ENCODE results near the gene FCAR. TPM values are rescaled to one million over a fixed set of nuclear protein-coding genes. Genes with fewer than 3 reads are reported as not detected.

The FCAR gene
- total and polyA plus RNA-seq, 2 of the 4 experiments (the other 2 are of a cell fraction): not detected

DNA sequence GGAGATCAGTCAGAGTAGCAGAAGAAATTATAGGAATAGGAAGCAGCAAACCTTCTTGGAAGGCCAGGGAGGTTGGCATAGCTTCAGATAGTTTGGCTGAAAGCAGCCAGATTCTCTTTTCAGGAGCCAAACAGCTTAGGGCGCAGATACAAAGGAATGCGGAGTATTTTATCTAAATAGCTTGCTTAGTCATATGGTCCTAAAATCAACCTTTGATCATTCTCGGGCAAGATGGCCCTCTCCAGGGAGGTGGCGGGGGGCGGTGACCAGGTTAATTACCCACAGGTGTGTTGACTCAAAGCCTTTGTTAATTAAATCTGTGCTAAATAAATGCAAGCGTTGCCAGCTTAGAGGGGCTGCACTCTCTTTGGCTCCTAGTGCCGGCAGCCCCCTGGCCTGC is 19.4 kb downstream of the FCAR start:
- Histone ChIP-seq H2BK120ac (ENCODE audit: low read depth, low read length) (no peak overlapping the region), H2BK20ac (ENCODE audit: low read depth, low read length) (no peak overlapping the region), H3K18ac (ENCODE audit: low read depth, low read length) (no peak overlapping the region), H2AK9ac (replicated peaks; ENCODE audit: low read depth, low read length, poor library complexity) (no peak overlapping the region), H3K27ac (ENCODE audit: insufficient read depth, low read length) (no peak overlapping the region), H3K14ac (replicated peaks; ENCODE audit: low read depth, low read length) (no peak overlapping the region), H2AK5ac (ENCODE audit: low read depth, low read length) (no peak overlapping the region), H4K20me1 (ENCODE audit: insufficient read depth, low read length) (no peaks in the 10 kb centered on the region), H3K9me1 (ENCODE audit: insufficient read depth, low read length) (no peaks in the 10 kb centered on the region), H4K91ac (ENCODE audit: insufficient read depth, low read depth, low read length) (no peak overlapping the region), H3K9ac (ENCODE audit: low read depth, low read length) (no peak overlapping the region), H3K79me1 (ENCODE audit: low read depth in 1 of 2, low read length in 2 of 2) (no peaks in the 10 kb centered on the region), H3K4me1 (ENCODE audit: control insufficient read depth, insufficient read depth, low read length) (no peaks in the 10 kb centered on the region), H3K36me3 (ENCODE audit: control insufficient read depth, insufficient read depth, low read length) (no peaks in the 10 kb centered on the region), H3K4me3 (ENCODE audit: insufficient read depth, low read depth, low read length) (no peak overlapping the region), H2BK15ac (ENCODE audit: low read depth, low read length) (no peak overlapping the region), H4K8ac (ENCODE audit: low read depth in 2 of 2, low read length in 2 of 2) (no peak overlapping the region), H2BK5ac (ENCODE audit: low read depth, low read length, poor library complexity, severe bottlenecking) (no peak overlapping the region), H3K4me2 (ENCODE audit: low read depth, low read length) (no peak overlapping the region), H3K23ac (ENCODE audit: low read depth, low read length) (no peak overlapping the region), H4K5ac (ENCODE audit: low read depth, low read length) (no peak overlapping the region), H3K9me3 (ENCODE audit: control insufficient read depth, insufficient read depth, low read length) (peaks cover 12% of the 10 kb centered on the region), H3K27me3 (ENCODE audit: control insufficient read depth, insufficient read depth, low read length) (no peaks in the 10 kb centered on the region), H3K56ac (ENCODE audit: extremely low read depth, insufficient read depth, low read length) (no peak overlapping the region), H3K4ac (ENCODE audit: low read depth, low read length) (no peak overlapping the region), H2AFZ (replicated peaks; ENCODE audit: low read length, poor library complexity) (no peak overlapping the region)
- BruUV-seq (replicated peaks): no TSS peak
- 0% methylated on average over 2 of the region's 7 CpGs; no CpG with 5 or more reads in 1 of the 2 experiments for WGBS, 2 experiments (ENCODE audit: extremely low coverage in 2 of 2, insufficient read length in 1 of 2)
- ChIA-PET CTCF (no interaction called here), POLR2A (ENCODE audit: unreplicated experiment) (no interaction called here)
- no peak for ATAC-seq (ENCODE audit: low read depth)
- intact Hi-C loops (cut with micrococcal nuclease): no loop called here
- in situ Hi-C loops (cut with MboI; ENCODE audit: low sequenced_read_pairs): no loop called here
- TF ChIP-seq, protein P1, sequence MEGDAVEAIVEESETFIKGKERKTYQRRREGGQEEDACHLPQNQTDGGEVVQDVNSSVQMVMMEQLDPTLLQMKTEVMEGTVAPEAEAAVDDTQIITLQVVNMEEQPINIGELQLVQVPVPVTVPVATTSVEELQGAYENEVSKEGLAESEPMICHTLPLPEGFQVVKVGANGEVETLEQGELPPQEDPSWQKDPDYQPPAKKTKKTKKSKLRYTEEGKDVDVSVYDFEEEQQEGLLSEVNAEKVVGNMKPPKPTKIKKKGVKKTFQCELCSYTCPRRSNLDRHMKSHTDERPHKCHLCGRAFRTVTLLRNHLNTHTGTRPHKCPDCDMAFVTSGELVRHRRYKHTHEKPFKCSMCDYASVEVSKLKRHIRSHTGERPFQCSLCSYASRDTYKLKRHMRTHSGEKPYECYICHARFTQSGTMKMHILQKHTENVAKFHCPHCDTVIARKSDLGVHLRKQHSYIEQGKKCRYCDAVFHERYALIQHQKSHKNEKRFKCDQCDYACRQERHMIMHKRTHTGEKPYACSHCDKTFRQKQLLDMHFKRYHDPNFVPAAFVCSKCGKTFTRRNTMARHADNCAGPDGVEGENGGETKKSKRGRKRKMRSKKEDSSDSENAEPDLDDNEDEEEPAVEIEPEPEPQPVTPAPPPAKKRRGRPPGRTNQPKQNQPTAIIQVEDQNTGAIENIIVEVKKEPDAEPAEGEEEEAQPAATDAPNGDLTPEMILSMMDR (conservative IDR thresholded peaks at IDR 0.05; ENCODE audit: low read depth, low read length): no peak
- TF ChIP-seq RAD21 (IDR thresholded peaks at IDR 0.05; ENCODE audit: low read length) (no peak), POLR2A (IDR thresholded peaks at IDR 0.05; ENCODE audit: low read depth, low read length) (no peak), MAZ (IDR thresholded peaks at IDR 0.05; ENCODE audit: borderline replicate concordance, low read depth, low read length) (no peak), RCOR1 (IDR thresholded peaks at IDR 0.05; ENCODE audit: insufficient replicate concordance, low read length) (no peak), CEBPB (IDR thresholded peaks at IDR 0.05; ENCODE audit: low read depth, low read length) (no peak), RFX5 (IDR thresholded peaks at IDR 0.05; ENCODE audit: low read depth, low read length) (no peak), FOS (IDR thresholded peaks at IDR 0.05; ENCODE audit: low read depth, low read length) (no peak), MXI1 (IDR thresholded peaks at IDR 0.05; ENCODE audit: borderline replicate concordance, low read depth, low read length) (no peak), NFE2L2 (IDR thresholded peaks at IDR 0.05; ENCODE audit: low read depth, low read length) (no peak), BHLHE40 (IDR thresholded peaks at IDR 0.05; ENCODE audit: low read depth, low read length) (no peak), CHD1 (IDR thresholded peaks at IDR 0.05; ENCODE audit: low read depth, low read length) (no peak), MAFK (IDR thresholded peaks at IDR 0.05; ENCODE audit: low read depth, low read length) (no peak), SMC3 (IDR thresholded peaks at IDR 0.05; ENCODE audit: low read depth, low read length) (no peak)
- TF ChIP-seq, protein P2, sequence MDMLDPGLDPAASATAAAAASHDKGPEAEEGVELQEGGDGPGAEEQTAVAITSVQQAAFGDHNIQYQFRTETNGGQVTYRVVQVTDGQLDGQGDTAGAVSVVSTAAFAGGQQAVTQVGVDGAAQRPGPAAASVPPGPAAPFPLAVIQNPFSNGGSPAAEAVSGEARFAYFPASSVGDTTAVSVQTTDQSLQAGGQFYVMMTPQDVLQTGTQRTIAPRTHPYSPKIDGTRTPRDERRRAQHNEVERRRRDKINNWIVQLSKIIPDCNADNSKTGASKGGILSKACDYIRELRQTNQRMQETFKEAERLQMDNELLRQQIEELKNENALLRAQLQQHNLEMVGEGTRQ (IDR thresholded peaks at IDR 0.05; ENCODE audit: low read depth, low read length): no peak
- TF ChIP-seq, protein P3, sequence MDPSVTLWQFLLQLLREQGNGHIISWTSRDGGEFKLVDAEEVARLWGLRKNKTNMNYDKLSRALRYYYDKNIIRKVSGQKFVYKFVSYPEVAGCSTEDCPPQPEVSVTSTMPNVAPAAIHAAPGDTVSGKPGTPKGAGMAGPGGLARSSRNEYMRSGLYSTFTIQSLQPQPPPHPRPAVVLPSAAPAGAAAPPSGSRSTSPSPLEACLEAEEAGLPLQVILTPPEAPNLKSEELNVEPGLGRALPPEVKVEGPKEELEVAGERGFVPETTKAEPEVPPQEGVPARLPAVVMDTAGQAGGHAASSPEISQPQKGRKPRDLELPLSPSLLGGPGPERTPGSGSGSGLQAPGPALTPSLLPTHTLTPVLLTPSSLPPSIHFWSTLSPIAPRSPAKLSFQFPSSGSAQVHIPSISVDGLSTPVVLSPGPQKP (IDR thresholded peaks at IDR 0.05; ENCODE audit: borderline replicate concordance, low read depth, low read length): no peak
- no peak for DNase-seq
- dilution Hi-C loops (cut with HindIII; ENCODE audit: low sequenced_read_pairs, unreplicated experiment): no loop called here
